K562 (cell line): ENCODE data around the gene CLIC3. TPM values are rescaled to one million over a fixed set of nuclear protein-coding genes. Genes with fewer than 3 reads are reported as not detected.

ENCODE experiments used
- ATAC-seq: fragments of 200-7000 bp; cut with Tn5 transposase; 3 replicates; pipeline ENCODE4 v1.9.1; 2020; ENCODE audit warnings: moderate library complexity
- BruUV-seq: library from RNA; stranded (reverse); fragments of 400-500 nt; replicated peaks from 2 replicates; lab custom pipeline; 2021; lab: Mats Ljungman, UMichigan
- CTCF ChIA-PET: fragments of 300-600 bp; formaldehyde crosslinking; extraction: SDS; loops from one replicate; lab custom pipeline; 2021; ENCODE audit warnings: low intra/inter-chr PET ratio; lab: Yijun Ruan, JAX
- POLR2A ChIA-PET: fragments of 300-600, 350-650 bp; sonication (Branson Sonifier 250); formaldehyde crosslinking; extraction: SDS; loops from one replicate; lab custom pipeline; 2021; ENCODE audit warnings: antibody characterized with exemption, inconsistent platforms; lab: Yijun Ruan, JAX
- DNase-seq, 4 experiments: peaks; one replicate each; pipeline versions ENCODE4 v3.0.0 to v3.0.0-alpha.2; 2011 to 2018; ENCODE audit warnings: low spot score in 3 of 4, mixed read lengths in 3 of 4; ENCODE audit errors: extremely low read depth in 1 of 4
- FAIRE-seq: peaks from 2 replicates; lab custom pipeline; 2011; peaks lifted over from hg19 to GRCh38; lab: Jason Lieb, UNC
- H2AFZ ChIP-seq: 2 replicates; pipeline ENCODE4 v1.6.0; 2011; ENCODE audit warnings: low read depth, low read length, control low read depth, inconsistent platforms
- H3K27ac ChIP-seq: fragments of 200-600 bp; 3 replicates; pipeline ENCODE4 v1.8.0; 2011; ENCODE audit warnings: low read depth, mild to moderate bottlenecking, control low read depth, inconsistent platforms, low read length, moderate library complexity, mixed read lengths; ENCODE audit errors: extremely low read depth
- H3K27me3 ChIP-seq, 2 experiments: fragments of 300-600 bp in 1 of 2; 2 replicates in 1 of 2; 3 replicates in 1 of 2; pipeline versions ENCODE4 v1.6.0 to v1.8.0; 2011; ENCODE audit warnings: inconsistent platforms in 2 of 2, low read length in 2 of 2, mild to moderate bottlenecking in 1 of 2, mixed read lengths in 1 of 2, moderate library complexity in 1 of 2; ENCODE audit not compliant: control insufficient read depth in 2 of 2, insufficient read depth in 2 of 2
- H3K36me3 ChIP-seq: fragments of 300-600 bp; 3 replicates; pipeline ENCODE4 v1.8.0; 2011; ENCODE audit warnings: mild to moderate bottlenecking, low read length, inconsistent platforms; ENCODE audit not compliant: control insufficient read depth, insufficient read depth
- H3K4me1 ChIP-seq, 2 experiments: fragments of 200-600 bp in 1 of 2; replicated peaks in 1 of 2; 2 replicates in 1 of 2; 3 replicates in 1 of 2; pipeline versions ENCODE4 v1.5.1 to v1.8.0; 2011; ENCODE audit warnings: inconsistent platforms in 2 of 2, low read length in 2 of 2, mild to moderate bottlenecking in 1 of 2, mixed read lengths in 1 of 2, moderate library complexity in 1 of 2; ENCODE audit not compliant: control insufficient read depth in 2 of 2, insufficient read depth in 2 of 2
- H3K4me2 ChIP-seq: 2 replicates; pipeline ENCODE4 v1.6.1; 2011; ENCODE audit warnings: low read length, control low read depth, inconsistent platforms, mixed read lengths; ENCODE audit not compliant: insufficient read depth
- H3K4me3 ChIP-seq: fragments of 200-600 bp; sonication (generic), shearing (Covaris generic); 2 replicates; pipeline ENCODE4 v1.5.1; 2016; ENCODE audit warnings: control low read depth, inconsistent platforms
- H3K79me2 ChIP-seq: fragments of 200-600 bp; 3 replicates; pipeline ENCODE4 v1.8.0; 2011; ENCODE audit warnings: low read length, inconsistent platforms; ENCODE audit not compliant: control insufficient read depth, insufficient read depth
- H3K9ac ChIP-seq, 2 experiments: 2 replicates each; pipeline versions ENCODE4 v1.6.0 to v1.6.1; 2011; ENCODE audit warnings: low read depth in 2 of 2, low read length in 2 of 2, control low read depth in 1 of 2, inconsistent platforms in 1 of 2, mild to moderate bottlenecking in 1 of 2, mixed read lengths in 1 of 2; ENCODE audit not compliant: insufficient read depth in 1 of 2
- H3K9me1 ChIP-seq: one replicate; pipeline ENCODE4 v1.6.0; 2011; ENCODE audit warnings: inconsistent platforms, mild to moderate bottlenecking, low read length, moderate library complexity; ENCODE audit not compliant: control insufficient read depth, insufficient read depth
- H3K9me3 ChIP-seq: replicated peaks from 2 replicates; pipeline ENCODE4 v1.5.1; 2011; ENCODE audit warnings: low read depth, low read length, inconsistent platforms; ENCODE audit not compliant: control insufficient read depth, insufficient read depth
- H4K20me1 ChIP-seq: replicated peaks from 2 replicates; pipeline ENCODE4 v1.6.1; 2011; ENCODE audit warnings: low read length, inconsistent platforms, mixed read lengths; ENCODE audit not compliant: control insufficient read depth, insufficient read depth
- ATF7 ChIP-seq: fragments of 450-650 bp; IDR thresholded peaks from 2 replicates; pipeline ENCODE4 v1.7.1; 2014; ENCODE audit warnings: mild to moderate bottlenecking, moderate library complexity
- MAFF ChIP-seq: IDR thresholded peaks from 2 replicates; pipeline ENCODE4 v1.6.1; 2012; ENCODE audit warnings: low read length, improper control_type of control experiment
- MXI1 ChIP-seq: IDR thresholded peaks from 2 replicates; pipeline ENCODE4 v1.6.1; 2011; ENCODE audit warnings: low read depth, mild to moderate bottlenecking, improper control_type of control experiment, low read length
- RBM14 ChIP-seq: fragments of 200-400 bp; formaldehyde crosslinking; IDR thresholded peaks from 2 replicates; pipeline ENCODE4 v1.6.1; 2018; ENCODE audit warnings: low read depth, mild to moderate bottlenecking, low read length, moderate library complexity, borderline replicate concordance; ENCODE audit not compliant: insufficient read depth
- RFX7 ChIP-seq: fragments of 250-450 bp; sonication (Bioruptor Pico); IDR thresholded peaks from 2 replicates; pipeline ENCODE4 v1.5.1; 2021; ENCODE audit warnings: mild to moderate bottlenecking
- TAF1 ChIP-seq: IDR thresholded peaks from 2 replicates; pipeline ENCODE4 v1.6.1; 2011; ENCODE audit warnings: mild to moderate bottlenecking, low read length, moderate library complexity; ENCODE audit not compliant: insufficient read depth, control insufficient read depth, severe bottlenecking; ENCODE audit errors: extremely low read depth
- TCFL5 ChIP-seq: fragments of 250-450 bp; sonication (Bioruptor Pico); conservative IDR thresholded peaks from 2 replicates; pipeline ENCODE4 v1.6.1; 2021; ENCODE audit warnings: mild to moderate bottlenecking, moderate library complexity, matching md5 sums
- U2AF2 ChIP-seq: fragments of 200-400 bp; formaldehyde crosslinking; optimal IDR thresholded peaks from 2 replicates; pipeline ENCODE3; 2017; ENCODE audit warnings: low read depth, mild to moderate bottlenecking, low read length
- ZEB2 ChIP-seq: fragments of 450-650 bp; IDR thresholded peaks from 2 replicates; pipeline ENCODE4 v1.6.1; 2016
- WGBS: fragments of 100-300 bp; shearing (Covaris generic); methylation state at CpG from one replicate; pipeline ENCODE4 v1.1.6; 2016; ENCODE audit warnings: low coverage, mixed read lengths; ENCODE audit not compliant: insufficient coverage; ENCODE audit errors: missing lambda C conversion rate; 5-methylcytosine and 5-hydroxymethylcytosine counted together
- in situ Hi-C: fragments of 300-500 bp; cut with MboI; formaldehyde crosslinking; loops from 4 replicates; pipeline ENCODE4 v1.15.0; 2018; ENCODE audit warnings: inconsistent platforms, mixed read lengths
- intact Hi-C: fragments of 100-400 bp; cut with micrococcal nuclease; formaldehyde crosslinking; loops from 2 replicates; pipeline ENCODE4 v1.14.2; 2022
- polyA plus RNA-seq, 8 experiments: library from polyadenylated mRNA; depleted of rRNA in 4 of 8; stranded (reverse) in 5 of 8; unstranded in 3 of 8; fragments of >200 nt; fragmentation: Nextera tagmentation in 2 of 8; fragmentation: Illumina TruSeq in 1 of 8; extraction: Ambion mirVana in 2 of 8; extraction: Trizol in 1 of 8; gene quantifications; 2 replicates each; pipeline versions ENCODE4 v1.2.1 to v1.2.3, GENCODE V29; 2011 to 2014; ENCODE audit warnings: inconsistent platforms in 1 of 8, missing spikeins in 1 of 8
- total RNA-seq, 7 experiments: library from RNA; depleted of rRNA in 6 of 7; stranded (reverse); fragments of >200 nt in 6 of 7; fragmentation: Illumina TruSeq in 2 of 7; extraction: Trizol in 2 of 7; gene quantifications; 2 replicates each; pipeline versions ENCODE4 v1.2.1 to v1.2.3, GENCODE V29; 2011 to 2021; ENCODE audit warnings: low replicate concordance in 1 of 7
- TF ChIP-seq, protein P1 (sequence below): fragments of 250-450 bp; sonication (Bioruptor Pico); IDR thresholded peaks from 2 replicates; pipeline ENCODE4 v1.8.0; 2022; ENCODE audit warnings: inconsistent platforms

Gene CLIC3
- total and polyA plus RNA-seq, 9 of the 15 experiments (the other 6 are each of a cell fraction or from before 2014, with no cell fraction given): 0.27 to 0.29 TPM; not detected in 7

GRCh38 chr9:137015540-137015930, 19.2 kb upstream of the CLIC3 start:
- Histone ChIP-seq H4K20me1 (no peaks in the 10 kb centered on the region), H2AFZ (no peak overlapping the region), H3K27me3 (no peaks in the 10 kb centered on the region), H3K36me3 (no peaks in the 10 kb centered on the region), H3K9ac (no peak overlapping the region), H3K27ac (no peak overlapping the region), H3K79me2 (no peaks in the 10 kb centered on the region), H3K4me3 (no peak overlapping the region), H3K4me2 (no peak overlapping the region), H3K9me3 (no peaks in the 10 kb centered on the region), H3K9me1 (no peaks in the 10 kb centered on the region), H3K4me1 (peaks cover 0 to 73% of the 10 kb centered on the region in 2 experiments; a peak in 2 of 5 replicates)
- in situ Hi-C loops (no loop called here), intact Hi-C loops (no loop called here)
- TF ChIP-seq ZEB2 (no peak), MAFF (no peak), RFX7 (no peak), U2AF2 (no peak), RBM14 (no peak), ATF7 (no peak), TCFL5 (no peak), TAF1 (no peak), MXI1 (no peak)
- TF ChIP-seq, protein P1, sequence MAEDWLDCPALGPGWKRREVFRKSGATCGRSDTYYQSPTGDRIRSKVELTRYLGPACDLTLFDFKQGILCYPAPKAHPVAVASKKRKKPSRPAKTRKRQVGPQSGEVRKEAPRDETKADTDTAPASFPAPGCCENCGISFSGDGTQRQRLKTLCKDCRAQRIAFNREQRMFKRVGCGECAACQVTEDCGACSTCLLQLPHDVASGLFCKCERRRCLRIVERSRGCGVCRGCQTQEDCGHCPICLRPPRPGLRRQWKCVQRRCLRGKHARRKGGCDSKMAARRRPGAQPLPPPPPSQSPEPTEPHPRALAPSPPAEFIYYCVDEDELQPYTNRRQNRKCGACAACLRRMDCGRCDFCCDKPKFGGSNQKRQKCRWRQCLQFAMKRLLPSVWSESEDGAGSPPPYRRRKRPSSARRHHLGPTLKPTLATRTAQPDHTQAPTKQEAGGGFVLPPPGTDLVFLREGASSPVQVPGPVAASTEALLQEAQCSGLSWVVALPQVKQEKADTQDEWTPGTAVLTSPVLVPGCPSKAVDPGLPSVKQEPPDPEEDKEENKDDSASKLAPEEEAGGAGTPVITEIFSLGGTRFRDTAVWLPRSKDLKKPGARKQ (CRISPR knock-in tag): no peak
- no peak for FAIRE-seq
- POLR2A ChIA-PET: interaction anchor here (1.0 to 1.1 kb wide), 2 partner anchors 11 to 67 kb away, joined by 3 to 4 read pairs; no protein-coding TSS in a partner anchor
- CTCF ChIA-PET: no interaction called here
- ATAC-seq: no peak
- no peak for DNase-seq
- WGBS: 93% methylated on average over 15 of the region's 25 CpGs
- BruUV-seq: no TSS peak
